HFFc6 (cell line): ENCODE results near the gene MAGI3. TPM values are rescaled to one million over a fixed set of nuclear protein-coding genes. Genes with fewer than 3 reads are reported as not detected.

Source experiments
- DNase-seq: peaks from one replicate; pipeline ENCODE4 v3.0.0-alpha.2; 2018
- H3K27ac Mint-ChIP-seq: 2 replicates; pipeline ENCODE4 v1.8.0; 2020; ENCODE audit warnings: mild to moderate bottlenecking, mixed read lengths
- H3K27me3 Mint-ChIP-seq: 2 replicates; pipeline ENCODE4 v1.8.0; 2021; ENCODE audit warnings: mild to moderate bottlenecking, moderate library complexity, mixed read lengths; ENCODE audit not compliant: insufficient read depth
- H3K36me3 Mint-ChIP-seq: 2 replicates; pipeline ENCODE4 v1.8.0; 2021; ENCODE audit warnings: low read depth, mixed read lengths
- H3K4me1 Mint-ChIP-seq: 2 replicates; pipeline ENCODE4 v1.8.0; 2020; ENCODE audit warnings: low read depth, mixed read lengths
- H3K4me3 Mint-ChIP-seq: 2 replicates; pipeline ENCODE4 v1.8.0; 2020; ENCODE audit warnings: mild to moderate bottlenecking, moderate library complexity, mixed read lengths
- H3K9me3 Mint-ChIP-seq: 2 replicates; pipeline ENCODE4 v1.8.0; 2020; ENCODE audit warnings: mild to moderate bottlenecking, mixed read lengths
- total RNA-seq, 6 experiments: library from RNA; stranded (reverse); fragmentation: NEBNext Ultra II Directional; extraction: Animal tissue kit (Norgen Biotek cat#: 25700); gene quantifications; 2 replicates in 1 of 6; 3 replicates in 5 of 6; pipeline ENCODE4 v1.2.3, GENCODE V29; 2021
- TF ChIP-seq, protein P1 (sequence below): fragments of 200-600 bp; sonication (generic); IDR thresholded peaks from 2 replicates; pipeline ENCODE4 v1.5.0; 2021; ENCODE audit warnings: antibody characterized with exemption, mild to moderate bottlenecking

Gene MAGI3
- total RNA-seq, 6 experiments from 2014 or later = 5.1 to 8.2 (median 7.6) TPM

DNA sequence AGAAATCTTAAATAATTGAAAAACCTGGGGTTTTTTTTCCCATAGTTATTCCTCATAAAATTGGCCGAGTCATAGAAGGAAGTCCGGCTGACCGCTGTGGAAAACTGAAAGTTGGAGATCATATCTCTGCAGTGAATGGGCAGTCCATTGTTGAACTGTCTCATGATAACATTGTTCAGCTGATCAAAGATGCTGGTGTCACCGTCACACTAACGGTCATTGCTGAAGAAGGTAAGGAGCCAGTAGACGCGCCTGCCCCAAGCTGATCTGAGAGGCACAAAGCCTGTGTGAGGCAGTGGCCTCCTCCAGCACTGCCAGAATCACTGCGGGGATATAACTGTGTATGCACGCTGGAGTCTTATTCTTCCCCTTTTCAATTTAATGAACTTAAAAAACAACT lies 268.7 kb downstream of the MAGI3 start:
- no peak overlapping the region for H3K4me3 Mint-ChIP-seq
- no peaks in the 10 kb centered on the region for H3K27me3 Mint-ChIP-seq
- H3K4me1 Mint-ChIP-seq = peaks cover 10% of the 10 kb centered on the region
- TF ChIP-seq, protein P1, sequence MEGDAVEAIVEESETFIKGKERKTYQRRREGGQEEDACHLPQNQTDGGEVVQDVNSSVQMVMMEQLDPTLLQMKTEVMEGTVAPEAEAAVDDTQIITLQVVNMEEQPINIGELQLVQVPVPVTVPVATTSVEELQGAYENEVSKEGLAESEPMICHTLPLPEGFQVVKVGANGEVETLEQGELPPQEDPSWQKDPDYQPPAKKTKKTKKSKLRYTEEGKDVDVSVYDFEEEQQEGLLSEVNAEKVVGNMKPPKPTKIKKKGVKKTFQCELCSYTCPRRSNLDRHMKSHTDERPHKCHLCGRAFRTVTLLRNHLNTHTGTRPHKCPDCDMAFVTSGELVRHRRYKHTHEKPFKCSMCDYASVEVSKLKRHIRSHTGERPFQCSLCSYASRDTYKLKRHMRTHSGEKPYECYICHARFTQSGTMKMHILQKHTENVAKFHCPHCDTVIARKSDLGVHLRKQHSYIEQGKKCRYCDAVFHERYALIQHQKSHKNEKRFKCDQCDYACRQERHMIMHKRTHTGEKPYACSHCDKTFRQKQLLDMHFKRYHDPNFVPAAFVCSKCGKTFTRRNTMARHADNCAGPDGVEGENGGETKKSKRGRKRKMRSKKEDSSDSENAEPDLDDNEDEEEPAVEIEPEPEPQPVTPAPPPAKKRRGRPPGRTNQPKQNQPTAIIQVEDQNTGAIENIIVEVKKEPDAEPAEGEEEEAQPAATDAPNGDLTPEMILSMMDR = no peak
- no peak for DNase-seq
- H3K36me3 Mint-ChIP-seq = peaks cover 5% of the 10 kb centered on the region; the same call in 1 of the 2 replicates
- H3K27ac Mint-ChIP-seq = no peak overlapping the region
- H3K9me3 Mint-ChIP-seq = no peaks in the 10 kb centered on the region

DNA sequence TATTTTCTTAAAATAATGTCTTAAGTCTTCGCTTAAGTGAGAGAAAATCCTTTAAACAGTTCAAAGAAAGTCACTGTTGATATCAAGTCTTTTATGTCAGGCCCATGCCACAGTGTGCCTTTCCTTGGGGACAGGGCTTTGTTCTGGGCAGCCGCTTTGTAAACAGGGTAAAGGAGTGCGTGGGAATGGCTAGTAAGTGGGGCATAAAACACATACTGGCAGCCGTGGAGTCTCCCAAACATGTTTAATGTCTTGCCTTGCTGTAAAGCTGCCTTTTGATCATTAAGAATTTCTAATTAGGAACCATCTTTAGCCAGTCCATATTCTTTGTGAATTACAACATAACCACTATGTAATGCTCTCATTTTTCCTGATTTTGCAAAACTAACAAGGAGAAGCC lies 269.2 kb downstream of the MAGI3 start:
- H3K27ac Mint-ChIP-seq = no peak overlapping the region
- no peak overlapping the region for H3K4me3 Mint-ChIP-seq
- H3K4me1 Mint-ChIP-seq = peaks cover 13% of the 10 kb centered on the region
- TF ChIP-seq, protein P1 = no peak
- peaks cover 5% of the 10 kb centered on the region; the same call in 1 of the 2 replicates for H3K36me3 Mint-ChIP-seq
- H3K27me3 Mint-ChIP-seq = no peaks in the 10 kb centered on the region
- DNase-seq = no peak
- H3K9me3 Mint-ChIP-seq = no peaks in the 10 kb centered on the region

DNA sequence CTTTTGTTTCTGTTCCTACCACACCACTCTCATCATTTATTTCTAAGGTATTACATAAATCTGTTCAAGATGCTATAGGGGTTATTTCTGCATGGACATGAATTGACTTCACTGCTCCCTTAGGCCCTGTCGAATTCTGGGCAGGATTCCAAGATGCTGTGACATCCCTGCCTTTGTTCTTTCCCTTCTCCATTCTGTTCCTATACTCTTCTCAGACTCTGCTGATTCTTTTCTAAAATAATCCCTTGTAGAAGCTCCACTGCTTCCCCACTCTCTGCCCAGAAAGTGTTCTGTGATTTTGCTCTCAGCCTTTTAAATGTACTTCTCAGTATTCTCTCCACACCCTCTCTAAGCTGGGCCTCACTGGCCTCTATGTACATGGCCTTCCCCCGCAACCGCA lies 269.8 kb downstream of the MAGI3 start:
- peaks cover 13% of the 10 kb centered on the region for H3K4me1 Mint-ChIP-seq
- H3K27ac Mint-ChIP-seq = no peak overlapping the region
- H3K4me3 Mint-ChIP-seq = no peak overlapping the region
- H3K9me3 Mint-ChIP-seq = no peaks in the 10 kb centered on the region
- no peak for DNase-seq
- H3K36me3 Mint-ChIP-seq = peaks cover 5% of the 10 kb centered on the region; the same call in 1 of the 2 replicates
- H3K27me3 Mint-ChIP-seq = no peaks in the 10 kb centered on the region
- TF ChIP-seq, protein P1 = no peak

DNA sequence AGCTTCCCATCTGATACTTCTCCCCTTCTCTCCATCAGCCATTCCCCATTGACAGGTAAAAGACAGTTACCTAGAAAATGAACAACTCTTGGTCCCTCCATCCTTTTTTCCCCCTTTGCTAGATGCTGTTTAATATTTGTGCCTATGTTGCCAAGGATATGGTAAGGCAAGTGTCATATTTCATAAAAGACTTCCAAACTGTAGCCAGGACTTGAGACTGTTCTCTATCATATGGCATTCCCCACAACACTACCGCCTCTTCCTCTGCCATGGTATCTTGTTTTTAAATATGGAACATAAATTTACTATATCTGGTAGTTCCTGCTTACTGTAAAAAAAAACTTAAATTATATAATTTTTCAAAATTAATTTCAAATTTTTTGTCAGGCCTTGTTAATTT lies 271.8 kb downstream of the MAGI3 start:
- Mint-ChIP-seq H3K36me3 (peaks cover 10% of the 10 kb centered on the region; the same call in 1 of the 2 replicates), H3K27me3 (no peaks in the 10 kb centered on the region), H3K4me3 (no peak overlapping the region), H3K27ac (no peak overlapping the region), H3K4me1 (peaks cover 13% of the 10 kb centered on the region), H3K9me3 (no peaks in the 10 kb centered on the region)
- TF ChIP-seq, protein P1 = no peak
- no peak for DNase-seq

DNA sequence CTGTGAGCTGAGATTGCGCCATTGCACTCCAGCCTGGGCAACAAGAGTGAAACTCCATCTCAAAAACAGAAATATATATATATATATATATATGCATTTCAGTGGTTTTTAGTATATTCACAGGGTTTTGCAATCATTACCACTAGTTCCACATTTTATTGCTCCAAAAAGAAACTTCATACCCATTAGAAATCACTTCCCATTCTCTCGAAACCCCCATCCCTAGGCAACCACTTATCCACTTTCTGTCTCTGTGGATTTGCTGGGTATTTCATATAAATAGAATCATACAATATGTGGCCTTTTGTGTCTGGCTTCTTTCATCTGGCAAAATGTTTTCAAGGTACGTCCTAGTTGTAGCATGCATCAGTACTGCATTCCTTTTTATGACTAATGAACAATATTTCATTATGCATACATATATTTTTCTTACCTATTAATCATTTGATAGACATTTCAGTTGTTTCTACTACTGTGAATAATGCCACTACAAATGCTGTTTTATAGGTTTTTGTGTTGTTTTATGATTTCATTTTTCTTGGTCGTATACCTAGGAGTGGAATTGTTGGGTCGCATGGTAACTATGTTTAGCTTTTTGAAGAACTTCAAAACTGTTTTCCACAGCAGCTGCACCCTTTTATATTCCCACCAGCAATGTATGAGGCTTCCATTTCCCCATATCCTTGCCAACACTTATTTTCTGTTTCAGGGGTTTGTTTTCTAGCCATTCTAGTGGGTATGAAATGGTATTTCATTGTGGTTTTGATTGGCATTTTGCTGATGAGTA lies 273.0 kb downstream of the MAGI3 start:
- Mint-ChIP-seq H3K36me3 (peaks cover 17% of the 10 kb centered on the region), H3K9me3 (no peaks in the 10 kb centered on the region), H3K27me3 (no peaks in the 10 kb centered on the region), H3K4me3 (no peak overlapping the region), H3K27ac (0 out of 2 replicates have a peak overlapping the region, but pooled peaks have one; percentile 29), H3K4me1 (peaks cover 13% of the 10 kb centered on the region)
- DNase-seq = no peak
- TF ChIP-seq, protein P1 = no peak
